Measurements from ENCODE around the gene TCHH.

GRCh38 chr1:152162792-152163463 lies 47.7 kb upstream of the TCHH start:
- TF ChIP-seq, protein P1, sequence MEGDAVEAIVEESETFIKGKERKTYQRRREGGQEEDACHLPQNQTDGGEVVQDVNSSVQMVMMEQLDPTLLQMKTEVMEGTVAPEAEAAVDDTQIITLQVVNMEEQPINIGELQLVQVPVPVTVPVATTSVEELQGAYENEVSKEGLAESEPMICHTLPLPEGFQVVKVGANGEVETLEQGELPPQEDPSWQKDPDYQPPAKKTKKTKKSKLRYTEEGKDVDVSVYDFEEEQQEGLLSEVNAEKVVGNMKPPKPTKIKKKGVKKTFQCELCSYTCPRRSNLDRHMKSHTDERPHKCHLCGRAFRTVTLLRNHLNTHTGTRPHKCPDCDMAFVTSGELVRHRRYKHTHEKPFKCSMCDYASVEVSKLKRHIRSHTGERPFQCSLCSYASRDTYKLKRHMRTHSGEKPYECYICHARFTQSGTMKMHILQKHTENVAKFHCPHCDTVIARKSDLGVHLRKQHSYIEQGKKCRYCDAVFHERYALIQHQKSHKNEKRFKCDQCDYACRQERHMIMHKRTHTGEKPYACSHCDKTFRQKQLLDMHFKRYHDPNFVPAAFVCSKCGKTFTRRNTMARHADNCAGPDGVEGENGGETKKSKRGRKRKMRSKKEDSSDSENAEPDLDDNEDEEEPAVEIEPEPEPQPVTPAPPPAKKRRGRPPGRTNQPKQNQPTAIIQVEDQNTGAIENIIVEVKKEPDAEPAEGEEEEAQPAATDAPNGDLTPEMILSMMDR (IDR thresholded peaks at IDR 0.05; ENCODE audit: extremely low read depth in 1 of 2, insufficient read depth in 1 of 2, low read depth in 1 of 2, low read length in 2 of 2), result no peak
- TF ChIP-seq POLR2AphosphoS5 (IDR thresholded peaks at IDR 0.05; ENCODE audit: insufficient read depth, low read depth, low read length) (no peak), EZH2 (IDR thresholded peaks at IDR 0.05; ENCODE audit: borderline replicate concordance, low read depth, low read length, severe bottlenecking) (no peak), MYC (IDR thresholded peaks at IDR 0.05; ENCODE audit: low read depth, low read length) (no peak), POLR2A (IDR thresholded peaks at IDR 0.05; ENCODE audit: low read depth, low read length) (no peak), FOS (IDR thresholded peaks at IDR 0.05; ENCODE audit: borderline replicate concordance, insufficient read depth, low read length) (peak; percentile 61)
- TF ChIP-seq, protein P2, sequence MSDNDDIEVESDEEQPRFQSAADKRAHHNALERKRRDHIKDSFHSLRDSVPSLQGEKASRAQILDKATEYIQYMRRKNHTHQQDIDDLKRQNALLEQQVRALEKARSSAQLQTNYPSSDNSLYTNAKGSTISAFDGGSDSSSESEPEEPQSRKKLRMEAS (IDR thresholded peaks at IDR 0.05; ENCODE audit: insufficient read depth, insufficient read length), result no peak
